HG03571 (cell line): ENCODE results near the gene USP17L26.
"Not testable (repeated sequence)": the region's sequence is repeated elsewhere in the genome, so short reads cannot be mapped to it uniquely, and the experiment has no call there.

Experiments used
- ATAC-seq: cut with Tn5 transposase; IDR thresholded peaks from one replicate; pipeline ENCODE4 v1.9.1; 2021; ENCODE audit not compliant: unreplicated experiment

The USP17L26 gene, protein sequence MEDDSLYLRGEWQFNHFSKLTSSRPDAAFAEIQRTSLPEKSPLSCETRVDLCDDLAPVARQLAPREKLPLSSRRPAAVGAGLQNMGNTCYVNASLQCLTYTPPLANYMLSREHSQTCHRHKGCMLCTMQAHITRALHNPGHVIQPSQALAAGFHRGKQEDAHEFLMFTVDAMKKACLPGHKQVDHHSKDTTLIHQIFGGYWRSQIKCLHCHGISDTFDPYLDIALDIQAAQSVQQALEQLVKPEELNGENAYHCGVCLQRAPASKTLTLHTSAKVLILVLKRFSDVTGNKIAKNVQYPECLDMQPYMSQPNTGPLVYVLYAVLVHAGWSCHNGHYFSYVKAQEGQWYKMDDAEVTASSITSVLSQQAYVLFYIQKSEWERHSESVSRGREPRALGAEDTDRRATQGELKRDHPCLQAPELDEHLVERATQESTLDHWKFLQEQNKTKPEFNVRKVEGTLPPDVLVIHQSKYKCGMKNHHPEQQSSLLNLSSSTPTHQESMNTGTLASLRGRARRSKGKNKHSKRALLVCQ

DNA sequence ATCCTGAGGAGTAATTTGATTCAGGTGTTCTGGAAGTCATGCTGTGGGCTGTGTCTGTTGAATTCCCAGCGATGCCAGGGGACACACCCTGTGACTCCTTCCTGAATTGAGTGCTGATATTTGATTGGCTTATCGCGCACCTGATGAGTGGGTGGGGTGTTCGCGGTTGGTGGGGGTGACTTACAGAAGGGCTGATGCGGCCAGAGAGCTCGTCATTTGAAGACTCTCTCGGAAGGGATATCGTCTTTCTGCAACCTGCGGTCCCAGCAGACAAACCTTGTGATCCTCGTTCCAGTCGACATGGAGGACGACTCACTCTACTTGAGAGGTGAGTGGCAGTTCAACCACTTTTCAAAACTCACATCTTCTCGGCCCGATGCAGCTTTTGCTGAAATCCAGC lies at the start of gene USP17L26:
Gene USP17L26 (plus strand): TSS at position 301 of the 400 bp plus-strand sequence. CDS start 0 bp downstream, at position 301.
- not testable (repeated sequence) for ATAC-seq

DNA sequence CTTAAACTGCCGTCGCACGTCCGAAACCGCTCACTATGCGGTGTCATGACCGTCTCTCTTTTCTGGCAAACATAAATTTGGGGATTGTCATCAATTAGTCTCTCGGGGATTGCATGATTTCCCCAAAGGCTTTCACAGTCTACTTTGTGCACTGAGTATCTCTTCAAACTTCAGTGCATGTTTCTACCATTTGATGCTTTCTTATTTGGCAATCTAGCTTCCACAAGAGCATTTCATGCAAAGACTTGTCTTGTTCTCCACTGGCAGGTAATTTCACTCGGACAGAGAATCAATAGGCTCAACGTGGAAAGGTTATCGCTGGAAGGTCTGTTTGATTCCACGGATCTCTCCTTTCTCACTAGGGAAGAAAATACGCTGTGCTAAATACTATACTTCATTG lies 10.3 kb upstream of the USP17L26 start:
- not testable (repeated sequence) for ATAC-seq

DNA sequence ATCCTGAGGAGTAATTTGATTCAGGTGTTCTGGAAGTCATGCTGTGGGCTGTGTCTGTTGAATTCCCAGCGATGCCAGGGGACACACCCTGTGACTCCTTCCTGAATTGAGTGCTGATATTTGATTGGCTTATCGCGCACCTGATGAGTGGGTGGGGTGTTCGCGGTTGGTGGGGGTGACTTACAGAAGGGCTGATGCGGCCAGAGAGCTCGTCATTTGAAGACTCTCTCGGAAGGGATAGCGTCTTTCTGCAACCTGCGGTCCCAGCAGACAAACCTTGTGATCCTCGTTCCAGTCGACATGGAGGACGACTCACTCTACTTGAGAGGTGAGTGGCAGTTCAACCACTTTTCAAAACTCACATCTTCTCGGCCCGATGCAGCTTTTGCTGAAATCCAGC lies 9.6 kb upstream of the USP17L26 start, which contains the start of gene USP17L24:
Gene USP17L24 (plus strand): TSS at position 301 of the 400 bp plus-strand sequence. CDS start 0 bp downstream, at position 301.
- not testable (repeated sequence) for ATAC-seq

DNA sequence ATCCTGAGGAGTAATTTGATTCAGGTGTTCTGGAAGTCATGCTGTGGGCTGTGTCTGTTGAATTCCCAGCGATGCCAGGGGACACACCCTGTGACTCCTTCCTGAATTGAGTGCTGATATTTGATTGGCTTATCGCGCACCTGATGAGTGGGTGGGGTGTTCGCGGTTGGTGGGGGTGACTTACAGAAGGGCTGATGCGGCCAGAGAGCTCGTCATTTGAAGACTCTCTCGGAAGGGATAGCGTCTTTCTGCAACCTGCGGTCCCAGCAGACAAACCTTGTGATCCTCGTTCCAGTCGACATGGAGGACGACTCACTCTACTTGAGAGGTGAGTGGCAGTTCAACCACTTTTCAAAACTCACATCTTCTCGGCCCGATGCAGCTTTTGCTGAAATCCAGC lies 4.8 kb upstream of the USP17L26 start, which contains the start of gene USP17L25:
Gene USP17L25 (plus strand): TSS at position 301 of the 400 bp plus-strand sequence. CDS start 0 bp downstream, at position 301.
- not testable (repeated sequence) for ATAC-seq

DNA sequence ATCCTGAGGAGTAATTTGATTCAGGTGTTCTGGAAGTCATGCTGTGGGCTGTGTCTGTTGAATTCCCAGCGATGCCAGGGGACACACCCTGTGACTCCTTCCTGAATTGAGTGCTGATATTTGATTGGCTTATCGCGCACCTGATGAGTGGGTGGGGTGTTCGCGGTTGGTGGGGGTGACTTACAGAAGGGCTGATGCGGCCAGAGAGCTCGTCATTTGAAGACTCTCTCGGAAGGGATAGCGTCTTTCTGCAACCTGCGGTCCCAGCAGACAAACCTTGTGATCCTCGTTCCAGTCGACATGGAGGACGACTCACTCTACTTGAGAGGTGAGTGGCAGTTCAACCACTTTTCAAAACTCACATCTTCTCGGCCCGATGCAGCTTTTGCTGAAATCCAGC lies 4.6 kb downstream of the USP17L26 start, which contains the start of gene USP17L5:
Gene USP17L5 (plus strand): TSS at position 301 of the 400 bp plus-strand sequence. CDS start 0 bp downstream, at position 301.
- not testable (repeated sequence) for ATAC-seq

DNA sequence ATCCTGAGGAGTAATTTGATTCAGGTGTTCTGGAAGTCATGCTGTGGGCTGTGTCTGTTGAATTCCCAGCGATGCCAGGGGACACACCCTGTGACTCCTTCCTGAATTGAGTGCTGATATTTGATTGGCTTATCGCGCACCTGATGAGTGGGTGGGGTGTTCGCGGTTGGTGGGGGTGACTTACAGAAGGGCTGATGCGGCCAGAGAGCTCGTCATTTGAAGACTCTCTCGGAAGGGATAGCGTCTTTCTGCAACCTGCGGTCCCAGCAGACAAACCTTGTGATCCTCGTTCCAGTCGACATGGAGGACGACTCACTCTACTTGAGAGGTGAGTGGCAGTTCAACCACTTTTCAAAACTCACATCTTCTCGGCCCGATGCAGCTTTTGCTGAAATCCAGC lies 9.4 kb downstream of the USP17L26 start, which contains the start of gene USP17L27:
Gene USP17L27 (plus strand): TSS at position 301 of the 400 bp plus-strand sequence. CDS start 0 bp downstream, at position 301.
- not testable (repeated sequence) for ATAC-seq

DNA sequence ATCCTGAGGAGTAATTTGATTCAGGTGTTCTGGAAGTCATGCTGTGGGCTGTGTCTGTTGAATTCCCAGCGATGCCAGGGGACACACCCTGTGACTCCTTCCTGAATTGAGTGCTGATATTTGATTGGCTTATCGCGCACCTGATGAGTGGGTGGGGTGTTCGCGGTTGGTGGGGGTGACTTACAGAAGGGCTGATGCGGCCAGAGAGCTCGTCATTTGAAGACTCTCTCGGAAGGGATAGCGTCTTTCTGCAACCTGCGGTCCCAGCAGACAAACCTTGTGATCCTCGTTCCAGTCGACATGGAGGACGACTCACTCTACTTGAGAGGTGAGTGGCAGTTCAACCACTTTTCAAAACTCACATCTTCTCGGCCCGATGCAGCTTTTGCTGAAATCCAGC lies 14.1 kb downstream of the USP17L26 start, which contains the start of gene USP17L28:
Gene USP17L28 (plus strand): TSS at position 301 of the 400 bp plus-strand sequence. CDS start 0 bp downstream, at position 301.
- ATAC-seq: not testable (repeated sequence)

DNA sequence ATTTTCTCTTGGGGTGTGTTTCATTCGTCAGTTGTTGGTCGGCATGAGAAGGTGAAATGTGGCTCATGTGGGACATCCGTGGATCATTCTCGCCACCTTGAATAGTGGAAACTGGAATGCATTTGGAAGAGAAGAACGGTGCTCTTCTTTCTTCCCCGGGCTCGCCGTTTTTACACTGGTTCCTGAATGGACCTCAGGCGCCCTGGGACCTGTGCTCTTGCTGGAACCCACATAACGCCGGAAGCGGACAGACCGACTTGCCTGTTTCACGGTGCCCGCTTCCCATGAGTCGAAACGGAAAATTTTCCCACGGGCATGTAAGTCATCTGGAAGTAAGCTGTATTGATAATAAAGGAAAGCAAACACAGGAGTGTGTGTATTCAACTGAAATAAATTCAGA lies 16.4 kb downstream of the USP17L26 start:
- not testable (repeated sequence) for ATAC-seq

DNA sequence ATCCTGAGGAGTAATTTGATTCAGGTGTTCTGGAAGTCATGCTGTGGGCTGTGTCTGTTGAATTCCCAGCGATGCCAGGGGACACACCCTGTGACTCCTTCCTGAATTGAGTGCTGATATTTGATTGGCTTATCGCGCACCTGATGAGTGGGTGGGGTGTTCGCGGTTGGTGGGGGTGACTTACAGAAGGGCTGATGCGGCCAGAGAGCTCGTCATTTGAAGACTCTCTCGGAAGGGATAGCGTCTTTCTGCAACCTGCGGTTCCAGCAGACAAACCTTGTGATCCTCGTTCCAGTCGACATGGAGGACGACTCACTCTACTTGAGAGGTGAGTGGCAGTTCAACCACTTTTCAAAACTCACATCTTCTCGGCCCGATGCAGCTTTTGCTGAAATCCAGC lies 18.9 kb downstream of the USP17L26 start, which contains the start of gene USP17L29:
Gene USP17L29 (plus strand): TSS at position 301 of the 400 bp plus-strand sequence. CDS start 0 bp downstream, at position 301.
- ATAC-seq: not testable (repeated sequence)

DNA sequence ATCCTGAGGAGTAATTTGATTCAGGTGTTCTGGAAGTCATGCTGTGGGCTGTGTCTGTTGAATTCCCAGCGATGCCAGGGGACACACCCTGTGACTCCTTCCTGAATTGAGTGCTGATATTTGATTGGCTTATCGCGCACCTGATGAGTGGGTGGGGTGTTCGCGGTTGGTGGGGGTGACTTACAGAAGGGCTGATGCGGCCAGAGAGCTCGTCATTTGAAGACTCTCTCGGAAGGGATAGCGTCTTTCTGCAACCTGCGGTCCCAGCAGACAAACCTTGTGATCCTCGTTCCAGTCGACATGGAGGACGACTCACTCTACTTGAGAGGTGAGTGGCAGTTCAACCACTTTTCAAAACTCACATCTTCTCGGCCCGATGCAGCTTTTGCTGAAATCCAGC lies 28.4 kb downstream of the USP17L26 start, which contains the start of gene USP17L30:
Gene USP17L30 (plus strand): TSS at position 301 of the 400 bp plus-strand sequence. CDS start 0 bp downstream, at position 301.
- ATAC-seq: not testable (repeated sequence)

DNA sequence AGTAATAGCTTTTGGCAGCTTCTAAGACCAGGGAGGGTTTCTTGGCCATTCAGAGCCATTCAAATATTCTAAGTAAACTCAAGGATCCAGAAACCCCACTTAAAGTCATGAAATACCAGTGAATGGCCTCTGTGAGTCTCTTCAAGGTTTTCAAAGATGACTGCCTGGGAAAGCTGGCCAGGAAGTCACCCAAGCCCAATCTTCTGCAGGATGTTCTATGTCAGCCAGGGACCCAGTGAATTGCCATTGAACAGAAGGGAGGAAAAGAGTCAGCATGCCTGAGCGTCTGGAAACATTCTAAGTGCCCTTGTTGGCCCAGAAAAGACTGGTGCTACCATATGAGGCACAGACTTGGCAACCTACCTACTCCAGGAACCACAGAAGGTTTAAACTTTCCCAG lies 45.4 kb downstream of the USP17L26 start:
- ATAC-seq: not testable (repeated sequence)

DNA sequence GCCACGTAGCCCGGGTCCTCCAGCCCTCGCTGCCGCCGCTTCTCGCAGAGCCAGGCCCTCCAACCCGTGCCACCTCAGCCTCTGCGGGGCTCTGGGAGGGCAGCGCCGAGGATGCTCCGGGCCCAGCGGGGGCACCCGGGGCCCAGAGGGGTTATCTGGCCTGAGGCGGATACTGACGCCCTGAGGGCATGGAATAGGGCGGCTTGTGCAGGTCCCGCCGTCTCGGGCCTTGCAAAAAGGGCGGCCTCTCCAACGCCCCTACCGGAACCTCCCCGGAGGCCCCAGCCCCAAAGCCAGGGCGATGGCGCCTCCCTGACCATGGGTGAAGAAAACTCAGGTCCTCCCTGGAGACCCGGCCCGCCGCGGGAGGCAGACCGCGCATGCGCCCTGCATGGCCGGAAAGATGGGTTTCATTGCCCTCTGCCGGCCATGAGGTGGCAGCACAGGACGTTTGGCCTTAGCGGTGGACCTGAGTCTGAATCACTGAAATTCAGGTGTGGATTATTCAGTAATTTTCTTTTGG lies 46.6 kb downstream of the USP17L26 start:
- not testable (repeated sequence) for ATAC-seq

DNA sequence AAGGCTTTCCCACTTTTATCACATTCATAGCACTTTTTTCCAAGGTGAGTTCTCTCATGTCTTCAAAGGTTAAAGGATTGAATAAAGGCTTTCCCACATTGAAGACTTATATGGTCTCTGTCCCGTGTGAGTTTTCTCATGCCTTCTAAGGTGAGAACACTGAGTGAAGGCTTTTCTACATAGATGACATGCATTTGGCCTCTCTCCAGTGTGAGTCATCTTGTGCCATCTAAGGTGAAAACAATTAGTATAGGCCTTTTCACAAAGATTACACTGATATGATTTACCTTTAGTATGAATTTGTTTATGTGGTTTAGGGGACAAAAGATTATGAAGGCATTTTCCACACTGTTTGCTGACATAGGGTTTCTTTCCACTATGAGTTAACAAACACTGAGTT lies 49.7 kb downstream of the USP17L26 start:
- no peak for ATAC-seq
